Measurements from ENCODE around the gene PTCHD4.
"Not testable (repeated sequence)": the region's sequence is repeated elsewhere in the genome, so short reads cannot be mapped to it uniquely, and the experiment has no call there.

The PTCHD4 gene

DNA sequence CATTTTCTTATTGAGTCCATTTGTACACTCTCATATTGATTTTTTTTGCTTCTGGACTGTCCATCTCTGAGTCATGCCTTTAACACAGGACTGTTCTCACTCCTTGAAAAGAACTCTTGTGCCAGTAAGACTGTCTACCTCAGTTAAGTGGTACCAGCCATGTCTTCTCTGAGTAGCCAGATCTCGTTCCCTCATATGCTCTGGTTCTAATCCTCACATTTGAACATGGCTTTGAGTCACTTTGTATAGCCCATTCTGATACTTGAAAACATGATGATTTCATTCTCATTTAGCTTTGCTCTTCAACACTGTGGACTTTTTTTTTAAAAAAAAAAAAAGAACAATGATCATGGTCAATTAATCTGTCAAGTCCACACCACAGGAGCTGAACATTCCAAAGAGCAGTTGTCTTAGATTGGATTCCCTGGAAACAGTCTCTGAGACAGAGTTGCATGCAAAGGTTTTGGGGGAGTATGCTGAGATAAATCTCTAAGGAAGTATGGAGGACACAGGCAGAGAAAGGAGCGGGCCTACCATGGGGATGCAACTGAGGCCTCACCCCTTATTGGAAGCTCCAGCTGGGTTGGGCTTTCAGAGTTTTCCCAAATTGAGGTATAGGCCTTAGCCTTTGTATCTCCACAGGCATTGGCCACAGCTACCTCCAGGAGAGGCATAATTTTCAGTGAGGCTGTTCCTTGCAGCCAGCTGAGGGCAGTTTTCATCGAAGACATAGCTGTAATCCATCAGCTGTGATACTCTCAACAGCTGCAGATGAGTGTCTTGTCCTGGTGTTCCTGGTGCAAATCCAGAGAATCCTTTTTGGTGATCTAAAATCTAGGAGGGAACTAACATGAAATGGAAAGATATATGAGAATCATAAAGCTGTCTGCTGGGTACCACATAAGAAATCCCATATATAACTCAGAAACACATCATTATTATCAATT is 6.0 kb upstream of the PTCHD4 start:
- Mint-ChIP-seq H3K27me3 (ENCODE audit: low read depth) (no peaks in the 10 kb centered on the region), H3K4me1 (peaks cover 4% of the 10 kb centered on the region), H3K4me3 (no peak overlapping the region), H3K9me3 (no peaks in the 10 kb centered on the region), H3K36me3 (ENCODE audit: low read depth) (no peaks in the 10 kb centered on the region), H3K27ac (peak overlapping the region in 2 of 3 experiments; percentile 52 to 71)
- TF ChIP-seq, protein P1, sequence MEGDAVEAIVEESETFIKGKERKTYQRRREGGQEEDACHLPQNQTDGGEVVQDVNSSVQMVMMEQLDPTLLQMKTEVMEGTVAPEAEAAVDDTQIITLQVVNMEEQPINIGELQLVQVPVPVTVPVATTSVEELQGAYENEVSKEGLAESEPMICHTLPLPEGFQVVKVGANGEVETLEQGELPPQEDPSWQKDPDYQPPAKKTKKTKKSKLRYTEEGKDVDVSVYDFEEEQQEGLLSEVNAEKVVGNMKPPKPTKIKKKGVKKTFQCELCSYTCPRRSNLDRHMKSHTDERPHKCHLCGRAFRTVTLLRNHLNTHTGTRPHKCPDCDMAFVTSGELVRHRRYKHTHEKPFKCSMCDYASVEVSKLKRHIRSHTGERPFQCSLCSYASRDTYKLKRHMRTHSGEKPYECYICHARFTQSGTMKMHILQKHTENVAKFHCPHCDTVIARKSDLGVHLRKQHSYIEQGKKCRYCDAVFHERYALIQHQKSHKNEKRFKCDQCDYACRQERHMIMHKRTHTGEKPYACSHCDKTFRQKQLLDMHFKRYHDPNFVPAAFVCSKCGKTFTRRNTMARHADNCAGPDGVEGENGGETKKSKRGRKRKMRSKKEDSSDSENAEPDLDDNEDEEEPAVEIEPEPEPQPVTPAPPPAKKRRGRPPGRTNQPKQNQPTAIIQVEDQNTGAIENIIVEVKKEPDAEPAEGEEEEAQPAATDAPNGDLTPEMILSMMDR (IDR thresholded peaks at IDR 0.05; ENCODE audit: unreplicated experiment in 3 of 3): no peak

DNA sequence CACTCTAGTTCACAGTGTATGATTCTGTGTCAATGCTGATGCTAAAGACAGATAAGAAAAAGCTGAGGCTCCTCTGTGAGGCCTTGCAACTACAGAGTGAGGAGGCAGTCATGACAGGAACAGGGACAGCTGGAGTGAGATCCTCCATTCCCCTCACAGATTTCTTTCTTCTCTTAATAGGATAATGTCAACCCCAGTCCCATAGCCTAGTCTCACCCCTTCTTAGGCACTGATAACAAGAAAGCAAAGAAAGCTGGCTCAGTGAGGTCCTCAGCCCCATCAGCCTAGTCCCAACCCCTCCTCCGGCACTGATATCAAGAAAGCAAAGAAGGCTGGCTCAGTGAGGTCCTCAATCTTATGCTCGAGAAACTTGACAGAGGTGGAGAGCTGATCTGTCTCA is 2.1 kb upstream of the PTCHD4 start:
- no peaks in the 10 kb centered on the region for H3K4me1 Mint-ChIP-seq
- H3K27me3 Mint-ChIP-seq (ENCODE audit: low read depth): no peaks in the 10 kb centered on the region
- TF ChIP-seq, protein P1 (IDR thresholded peaks at IDR 0.05; ENCODE audit: unreplicated experiment in 3 of 3): no peak
- H3K4me3 Mint-ChIP-seq: no peak overlapping the region
- H3K27ac Mint-ChIP-seq: no peak overlapping the region
- H3K9me3 Mint-ChIP-seq: no peaks in the 10 kb centered on the region
- H3K36me3 Mint-ChIP-seq (ENCODE audit: low read depth): no peaks in the 10 kb centered on the region

DNA sequence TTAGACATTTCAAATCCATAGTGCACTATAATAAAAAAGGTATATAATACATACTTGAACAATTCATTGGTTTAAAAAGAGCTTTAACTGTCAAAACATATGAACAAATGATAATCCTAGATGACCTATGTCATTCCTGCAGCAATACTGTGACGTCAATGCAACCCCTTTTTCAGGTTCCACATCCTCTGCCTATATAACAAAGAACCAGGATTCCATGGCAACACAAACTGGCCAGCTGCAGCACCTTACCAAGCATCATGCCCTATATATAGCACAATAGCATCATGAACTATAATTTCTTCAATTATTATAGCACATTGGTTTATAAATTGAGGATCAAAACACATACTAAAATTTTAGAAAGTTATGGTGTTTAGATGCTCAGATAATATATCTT is 578 bp upstream of the PTCHD4 start:
- no peak overlapping the region for H3K27ac Mint-ChIP-seq

DNA sequence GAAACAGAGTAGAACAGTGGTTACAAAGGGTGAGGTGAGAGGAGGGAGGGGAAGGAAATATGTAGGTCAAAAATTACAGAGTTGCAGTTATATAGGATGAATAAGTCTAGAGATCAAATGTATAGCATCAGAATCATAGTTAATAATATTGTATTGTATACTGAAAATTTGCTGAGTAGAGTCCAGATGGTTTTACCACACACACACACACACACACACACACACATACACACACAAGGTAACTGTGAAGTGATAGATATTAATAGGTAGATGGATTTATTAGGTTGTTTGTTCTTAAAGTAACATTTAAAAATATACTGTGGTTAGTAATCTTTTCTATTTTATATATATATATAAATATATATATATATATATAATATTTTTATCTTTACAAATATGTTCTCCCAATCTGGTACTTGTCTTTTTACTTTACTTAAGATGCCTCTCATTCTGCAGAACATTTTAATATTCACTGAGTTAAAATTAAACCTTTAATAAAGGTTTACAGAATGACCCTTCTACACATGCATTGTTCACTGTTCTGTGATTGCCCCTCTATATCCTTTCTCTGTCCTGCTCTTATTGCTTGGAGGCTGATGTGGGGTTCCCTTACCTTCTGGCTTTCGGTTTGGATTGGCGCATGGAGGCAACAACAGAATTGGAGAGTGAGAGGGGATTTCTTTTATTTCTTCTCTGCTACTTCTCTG is 408 bp downstream of the PTCHD4 start:
- Mint-ChIP-seq H3K27ac (no peak overlapping the region), H3K4me3 (peak overlapping the region; percentile 10 to 68 (median 49)), H3K9me3 (peaks cover 6% of the 10 kb centered on the region), H3K4me1 (no peaks in the 10 kb centered on the region), H3K36me3 (ENCODE audit: low read depth) (no peaks in the 10 kb centered on the region), H3K27me3 (ENCODE audit: low read depth) (no peaks in the 10 kb centered on the region)
- TF ChIP-seq, protein P1 (IDR thresholded peaks at IDR 0.05; ENCODE audit: unreplicated experiment in 3 of 3): no peak

More for the DNA sequence above, 578 bp upstream of the PTCHD4 start:
- no peaks in the 10 kb centered on the region for H3K36me3 Mint-ChIP-seq (ENCODE audit: low read depth)
- H3K9me3 Mint-ChIP-seq: no peaks in the 10 kb centered on the region
- TF ChIP-seq, protein P1 (IDR thresholded peaks at IDR 0.05; ENCODE audit: unreplicated experiment in 3 of 3): no peak
- H3K4me3 Mint-ChIP-seq: no peak overlapping the region
- no peaks in the 10 kb centered on the region for H3K27me3 Mint-ChIP-seq (ENCODE audit: low read depth)
- H3K4me1 Mint-ChIP-seq: no peaks in the 10 kb centered on the region

DNA sequence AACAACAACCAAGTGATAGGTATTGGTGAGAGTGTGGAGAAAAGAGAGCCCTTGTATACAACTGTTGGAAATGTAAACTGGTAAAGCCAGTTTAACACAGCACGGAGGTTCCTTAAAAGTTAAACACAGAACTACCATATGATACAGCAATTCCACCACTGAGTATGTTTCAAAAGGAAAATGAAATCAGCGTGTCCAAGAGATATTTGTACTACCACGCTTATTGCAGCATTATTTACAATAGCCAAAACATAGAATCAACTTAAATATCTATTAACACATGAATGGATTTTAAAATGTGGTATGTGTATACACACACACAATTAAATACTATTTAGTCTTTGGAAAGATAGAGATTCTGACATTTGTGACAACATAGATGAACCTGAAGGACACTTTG is 1.1 kb downstream of the PTCHD4 start:
- Mint-ChIP-seq H3K9me3 (peaks cover 11% of the 10 kb centered on the region), H3K4me1 (no peaks in the 10 kb centered on the region), H3K27ac (no peak overlapping the region), H3K27me3 (ENCODE audit: low read depth) (no peaks in the 10 kb centered on the region), H3K36me3 (ENCODE audit: low read depth) (no peaks in the 10 kb centered on the region), H3K4me3 (peak overlapping the region in 2 of 3 experiments; percentile 21 to 49)
- TF ChIP-seq, protein P1 (IDR thresholded peaks at IDR 0.05; ENCODE audit: unreplicated experiment in 3 of 3): no peak

DNA sequence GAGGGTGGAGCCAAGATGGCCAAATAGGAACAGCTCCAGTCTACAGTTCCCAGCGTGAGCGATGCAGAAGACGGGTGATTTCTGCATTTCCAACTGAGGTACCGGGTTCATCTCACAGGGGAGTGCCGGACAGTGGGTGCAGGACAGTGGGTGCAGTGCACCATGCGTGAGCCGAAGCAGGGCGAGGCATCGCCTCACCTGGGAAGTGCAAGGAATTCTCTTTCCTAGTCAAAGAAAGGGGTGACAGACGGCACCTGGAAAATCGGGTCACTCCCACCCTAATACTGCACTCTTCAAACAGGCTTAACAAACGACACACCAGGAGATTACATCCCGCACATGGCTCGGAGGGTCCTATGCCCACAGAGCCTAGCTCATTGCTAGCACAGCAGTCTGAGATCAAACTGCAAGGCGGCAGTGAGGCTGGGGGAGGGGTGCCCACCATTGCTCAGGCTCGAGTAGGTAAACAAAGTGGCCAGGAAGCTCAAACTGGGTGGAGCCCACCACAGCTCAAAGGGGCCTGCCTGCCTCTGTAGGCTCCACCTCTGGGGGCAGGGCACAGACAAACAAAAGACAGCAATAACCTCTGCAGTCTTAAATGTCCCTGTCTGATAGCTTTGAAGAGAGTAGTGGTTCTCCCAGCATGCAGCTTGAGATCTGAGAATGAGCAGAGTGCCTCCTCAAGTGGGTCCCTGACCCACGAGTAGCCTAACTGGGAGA is 8.4 kb downstream of the PTCHD4 start:
- H3K4me3 Mint-ChIP-seq; H3K4me1 Mint-ChIP-seq; H3K27me3 Mint-ChIP-seq (ENCODE audit: low read depth); H3K36me3 Mint-ChIP-seq (ENCODE audit: low read depth); H3K27ac Mint-ChIP-seq: not testable (repeated sequence)
- peaks cover 14% of the 10 kb centered on the region for H3K9me3 Mint-ChIP-seq
